Placental pericyte (primary cell): ENCODE results near the gene SIAH3. TPM values are rescaled to one million over a fixed set of nuclear protein-coding genes. Genes with fewer than 3 reads are reported as not detected.

ENCODE experiments used
- small RNA-seq: library from RNA; depleted of rRNA; stranded (forward); fragments of <200 nt; gene quantifications from one replicate; pipeline ENCODE3, GENCODE V24; 2012; ENCODE audit warnings: low replicate concordance
- total RNA-seq: library from RNA; depleted of rRNA; stranded (reverse); fragments of >200 nt; gene quantifications from 2 replicates; pipeline ENCODE4 v1.2.3, GENCODE V29; 2012

The SIAH3 gene, protein sequence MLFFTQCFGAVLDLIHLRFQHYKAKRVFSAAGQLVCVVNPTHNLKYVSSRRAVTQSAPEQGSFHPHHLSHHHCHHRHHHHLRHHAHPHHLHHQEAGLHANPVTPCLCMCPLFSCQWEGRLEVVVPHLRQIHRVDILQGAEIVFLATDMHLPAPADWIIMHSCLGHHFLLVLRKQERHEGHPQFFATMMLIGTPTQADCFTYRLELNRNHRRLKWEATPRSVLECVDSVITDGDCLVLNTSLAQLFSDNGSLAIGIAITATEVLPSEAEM
- total RNA-seq = not detected in 2 replicates

DNA sequence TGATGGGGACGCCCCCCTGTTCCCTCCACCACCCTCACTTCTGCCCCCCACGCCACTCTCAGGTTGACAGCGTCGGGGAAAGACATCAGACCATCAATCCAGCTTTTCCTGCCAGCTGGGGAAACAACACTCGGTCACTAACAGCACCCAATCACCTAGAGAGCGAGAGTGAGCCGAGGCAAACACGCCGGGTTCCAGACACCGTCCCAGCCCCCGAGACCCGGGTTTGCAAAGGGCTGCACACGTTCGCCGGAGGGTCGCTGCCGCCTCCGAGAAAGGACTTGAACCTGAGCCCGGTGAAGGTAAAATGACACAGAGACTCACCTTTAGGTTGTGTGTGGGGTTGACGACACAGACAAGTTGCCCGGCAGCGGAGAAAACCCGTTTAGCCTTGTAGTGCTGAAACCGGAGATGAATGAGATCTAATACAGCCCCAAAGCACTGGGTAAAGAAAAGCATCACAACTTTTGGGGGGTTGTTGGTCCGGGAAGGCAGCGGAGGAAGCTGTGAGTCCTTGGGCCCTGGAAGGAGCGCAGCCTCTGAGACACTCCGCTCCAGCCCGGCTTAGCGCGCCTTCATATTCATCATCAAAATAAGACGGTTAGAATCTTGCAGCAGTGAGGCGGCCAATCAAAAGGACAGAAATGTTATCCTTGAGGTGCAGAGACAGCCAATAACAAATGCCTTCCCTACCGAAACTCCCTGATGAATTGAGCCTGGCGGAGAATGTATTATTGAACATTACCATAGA lies at the start of gene SIAH3:
Gene SIAH3, minus strand, starts transcription at position 583 of the 751 bp plus-strand sequence. Its CDS starts 124 bp downstream, at position 459.

Small RNAs within 50 kb of the gene (small RNA-seq; reads per million reads assigned to genes)
- not detected for gene RF00017

Other genes starting within 250 kb of the SIAH3 start
- not detected in 2 replicates for gene ERICH6B, start 236.0 kb downstream of the SIAH3 start, total RNA-seq
- gene CBY2, start 149.4 kb downstream of the SIAH3 start, total RNA-seq = not detected in 2 replicates
- gene ZC3H13, start 201.0 kb upstream of the SIAH3 start, total RNA-seq = 15.1 and 17.5 TPM in 2 replicates